NB4 (cell line): ENCODE data around the gene TMEM233.

Source experiments
- DNase-seq: peaks from one replicate; pipeline ENCODE4 v3.0.0; 2010; ENCODE audit warnings: low read depth
- H3K4me3 ChIP-seq: one replicate; pipeline ENCODE4 v1.5.1; 2011; ENCODE audit warnings: mild to moderate bottlenecking, low read depth, low read length, moderate library complexity
- CTCF ChIP-seq: IDR thresholded peaks from one replicate; pipeline ENCODE4 v1.5.1; 2012; ENCODE audit warnings: low read depth, low read length
- MAX ChIP-seq: IDR thresholded peaks from 2 replicates; pipeline ENCODE4 v1.6.1; 2011; ENCODE audit warnings: low read depth, low read length
- MYC ChIP-seq: IDR thresholded peaks from 2 replicates; pipeline ENCODE4 v1.6.1; 2011; ENCODE audit warnings: low read depth, low read length
- POLR2A ChIP-seq: IDR thresholded peaks from 2 replicates; pipeline ENCODE4 v1.6.1; 2011; ENCODE audit warnings: mild to moderate bottlenecking; ENCODE audit not compliant: insufficient read length; ENCODE audit errors: extremely low read depth

TMEM233 gene

DNA sequence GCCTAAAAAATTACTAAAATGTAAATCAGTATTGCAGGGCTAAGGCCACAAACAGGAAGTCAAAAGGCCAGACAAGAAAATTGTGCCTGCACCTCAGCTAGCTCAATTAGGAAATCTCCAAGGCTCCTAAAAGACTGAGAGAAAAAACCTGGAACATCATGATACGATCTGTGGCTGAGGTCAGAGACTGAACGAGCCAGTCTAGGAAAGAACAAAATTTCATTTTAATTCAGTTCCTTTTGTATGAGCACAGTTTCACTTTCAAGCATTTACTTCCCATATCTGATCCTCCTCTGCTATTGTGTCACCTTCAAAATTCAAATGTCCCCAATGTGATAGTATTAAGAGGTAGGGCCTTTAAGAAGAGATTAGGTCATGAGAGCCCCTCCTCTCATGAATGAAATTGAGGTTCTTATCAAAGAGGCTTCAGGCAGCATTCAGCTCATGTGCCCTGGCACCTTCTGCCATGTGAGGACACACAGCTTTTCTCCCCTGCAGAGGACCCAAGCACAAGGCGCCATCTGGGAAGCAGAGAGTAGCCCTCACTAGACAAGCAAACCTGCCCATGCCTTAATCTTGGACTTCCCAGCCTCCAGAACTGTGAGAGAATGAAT, 89.2 kb downstream of the TMEM233 start:
- peak; percentile 50 for DNase-seq
- no peak overlapping the region for H3K4me3 ChIP-seq
- TF ChIP-seq MYC (no peak), CTCF (no peak), MAX (no peak), POLR2A (no peak)

- no peak for DNase-seq
- TF ChIP-seq MYC = no peak
- no peak for TF ChIP-seq CTCF
- no peak overlapping the region for H3K4me3 ChIP-seq
These were observed 89.8 kb downstream of the TMEM233 start for GRCh38 chr12:119683413-119683812.

- TF ChIP-seq CTCF (no peak), MYC (no peak), MAX (no peak), POLR2A (no peak)
- DNase-seq = no peak
- no peak overlapping the region for H3K4me3 ChIP-seq
These were observed 90.2 kb downstream of the TMEM233 start for GRCh38 chr12:119683816-119684215.

DNA sequence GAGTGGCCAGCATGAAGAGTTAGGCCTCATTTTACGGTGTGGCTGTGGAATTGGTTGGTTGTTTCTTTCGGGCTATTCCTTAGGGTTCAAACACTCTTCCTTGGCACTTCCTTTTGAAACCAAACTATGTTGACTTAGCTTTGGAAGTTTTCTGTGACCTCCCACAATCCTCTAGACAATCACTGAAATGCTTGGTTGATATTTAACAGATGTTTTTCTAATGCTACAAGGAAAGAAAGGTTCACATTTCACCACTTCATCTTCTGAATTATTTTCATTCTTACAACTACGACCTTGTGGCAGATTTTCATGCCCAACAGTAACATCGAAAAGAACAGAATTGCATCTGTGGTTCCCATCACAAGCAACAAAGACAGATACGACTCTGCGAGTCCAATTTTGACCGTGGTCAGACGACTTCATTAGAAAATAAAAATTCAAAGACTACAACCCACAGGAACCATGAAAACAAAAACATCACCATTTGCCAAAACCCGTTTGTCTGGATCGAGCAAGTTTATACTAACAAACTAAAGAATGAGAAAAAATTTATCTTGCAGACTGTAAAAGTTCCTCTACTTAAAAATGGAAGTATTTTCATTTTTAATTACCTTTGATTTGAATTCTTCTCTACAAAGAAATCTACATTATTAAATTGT, 91.3 kb downstream of the TMEM233 start:
- no peak for TF ChIP-seq MYC
- TF ChIP-seq POLR2A = no peak
- no peak for TF ChIP-seq MAX
- no peak for TF ChIP-seq CTCF
- no peak overlapping the region for H3K4me3 ChIP-seq
- no peak for DNase-seq

GRCh38 chr12:119685375-119685774, 91.8 kb downstream of the TMEM233 start:
- TF ChIP-seq MAX (no peak), POLR2A (no peak), MYC (no peak), CTCF (no peak)
- no peak for DNase-seq
- no peak overlapping the region for H3K4me3 ChIP-seq

DNA sequence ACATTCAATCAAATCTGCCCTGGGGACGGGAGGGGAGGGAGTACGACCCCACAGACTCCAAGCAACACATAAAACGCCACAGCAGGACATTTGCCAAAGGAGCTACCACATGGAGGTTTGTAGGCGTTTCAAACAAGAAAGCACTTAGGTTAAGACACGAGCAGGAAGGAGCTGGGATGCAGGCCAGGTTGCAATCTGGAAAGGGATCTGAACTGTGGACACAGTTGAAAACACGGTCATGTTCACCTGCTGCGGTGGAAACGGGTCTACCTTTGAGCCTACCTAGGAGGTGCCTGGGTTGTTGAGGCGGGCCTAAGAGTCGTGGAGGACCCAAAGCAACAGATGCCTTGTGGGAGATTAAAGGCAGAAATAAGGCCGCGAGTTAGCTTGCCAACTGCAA, 92.8 kb downstream of the TMEM233 start:
- TF ChIP-seq CTCF (no peak), POLR2A (no peak), MAX (no peak), MYC (no peak)
- no peak overlapping the region for H3K4me3 ChIP-seq
- DNase-seq = no peak
